Cardiac fibroblast (primary cell): ENCODE results near the gene LRRC28.

Experiments used
- DNase-seq, 2 donors: peaks; one replicate each; pipeline versions ENCODE4 v3.0.0 to v3.0.0-alpha.2; 2010; ENCODE audit warnings: low read depth in 2 of 2
- H3K4me3 ChIP-seq, 2 donors: replicated peaks in 1 of 2; 1 replicate in 1 of 2; 2 replicates in 1 of 2; pipeline ENCODE4 v1.5.1; 2011; ENCODE audit warnings: low read depth in 2 of 2, low read length in 2 of 2, mild to moderate bottlenecking in 2 of 2, moderate library complexity in 1 of 2
- TF ChIP-seq, protein P1 (sequence below): IDR thresholded peaks from one replicate; pipeline ENCODE4 v1.5.1; 2011; ENCODE audit warnings: low read depth, mild to moderate bottlenecking, low read length, inconsistent platforms

The LRRC28 gene

DNA sequence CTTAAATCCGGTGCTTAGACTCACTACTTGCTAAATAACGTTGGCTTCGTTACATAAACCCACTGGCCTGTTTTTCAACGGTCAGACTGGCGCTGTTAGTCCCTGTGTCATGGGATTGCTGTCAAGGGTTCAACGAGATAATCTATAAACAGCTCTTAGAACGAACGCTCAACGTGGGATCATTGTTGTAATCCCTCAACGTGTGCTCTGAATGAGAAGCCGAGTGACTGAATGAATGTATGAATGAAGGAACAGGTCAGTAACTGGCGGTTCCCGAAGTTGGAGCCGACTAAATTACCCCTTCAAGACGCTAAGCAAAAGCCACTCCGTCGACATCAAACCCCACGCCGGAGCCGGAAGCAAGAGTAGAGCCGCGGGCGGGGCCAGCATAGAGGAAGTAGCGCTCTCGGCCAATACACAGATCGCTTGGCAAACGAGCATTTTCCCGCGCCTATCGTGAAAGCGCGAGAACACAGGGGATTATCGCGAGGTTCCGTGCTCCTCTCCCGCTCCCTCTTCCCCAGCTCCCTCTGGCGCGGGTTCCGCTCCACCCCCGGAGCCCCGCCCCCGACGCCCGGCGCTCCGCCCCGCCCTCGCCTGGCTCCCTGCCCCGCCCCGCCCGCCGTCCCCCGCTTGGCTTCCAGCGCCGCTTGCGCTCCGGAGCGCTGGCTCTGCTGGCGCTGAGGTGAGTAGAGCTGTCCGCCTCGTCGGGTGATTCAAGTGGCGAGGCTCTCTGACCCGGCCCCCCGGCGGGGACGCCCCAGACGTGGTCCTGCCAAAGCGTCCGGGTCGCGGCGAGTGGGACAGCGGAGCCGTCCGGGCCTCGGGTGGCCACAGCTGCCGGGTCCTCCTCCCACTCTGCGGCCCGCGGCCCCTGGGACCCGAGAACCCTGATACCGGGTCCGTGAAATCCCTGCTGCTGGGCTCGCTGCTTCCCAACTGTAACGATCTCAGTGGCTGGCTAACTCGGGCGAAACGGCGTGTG lies at the start of gene LRRC28:
TSS of gene LRRC28 (plus strand) at position 625 of the 985 bp plus-strand sequence. CDS start 4,477 bp downstream, outside the sequence.
- peak within 1 kb of the TSS; percentile 70 to 79 for H3K4me3 ChIP-seq
- TF ChIP-seq, protein P1, sequence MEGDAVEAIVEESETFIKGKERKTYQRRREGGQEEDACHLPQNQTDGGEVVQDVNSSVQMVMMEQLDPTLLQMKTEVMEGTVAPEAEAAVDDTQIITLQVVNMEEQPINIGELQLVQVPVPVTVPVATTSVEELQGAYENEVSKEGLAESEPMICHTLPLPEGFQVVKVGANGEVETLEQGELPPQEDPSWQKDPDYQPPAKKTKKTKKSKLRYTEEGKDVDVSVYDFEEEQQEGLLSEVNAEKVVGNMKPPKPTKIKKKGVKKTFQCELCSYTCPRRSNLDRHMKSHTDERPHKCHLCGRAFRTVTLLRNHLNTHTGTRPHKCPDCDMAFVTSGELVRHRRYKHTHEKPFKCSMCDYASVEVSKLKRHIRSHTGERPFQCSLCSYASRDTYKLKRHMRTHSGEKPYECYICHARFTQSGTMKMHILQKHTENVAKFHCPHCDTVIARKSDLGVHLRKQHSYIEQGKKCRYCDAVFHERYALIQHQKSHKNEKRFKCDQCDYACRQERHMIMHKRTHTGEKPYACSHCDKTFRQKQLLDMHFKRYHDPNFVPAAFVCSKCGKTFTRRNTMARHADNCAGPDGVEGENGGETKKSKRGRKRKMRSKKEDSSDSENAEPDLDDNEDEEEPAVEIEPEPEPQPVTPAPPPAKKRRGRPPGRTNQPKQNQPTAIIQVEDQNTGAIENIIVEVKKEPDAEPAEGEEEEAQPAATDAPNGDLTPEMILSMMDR, result no peak

DNA sequence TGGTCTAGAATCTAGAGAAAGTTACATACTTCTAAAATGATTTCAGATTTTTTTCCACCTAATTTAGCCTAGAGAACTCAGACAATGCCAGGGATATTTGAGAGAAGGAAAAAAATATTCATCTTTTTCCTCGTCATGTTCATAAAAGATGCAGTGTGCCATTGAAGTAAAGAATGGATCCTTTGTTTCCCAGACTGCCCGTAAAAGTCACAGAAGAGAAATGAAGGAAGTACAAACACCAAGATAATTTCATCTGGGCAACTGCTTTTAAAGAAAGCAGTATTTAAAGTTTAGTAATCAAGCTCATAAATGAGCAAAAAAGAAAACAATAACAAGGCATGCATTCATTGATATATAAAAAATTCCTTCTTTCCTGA lies 49.1 kb upstream of the LRRC28 start:
- TF ChIP-seq, protein P1, result no peak
- no peak overlapping the region for H3K4me3 ChIP-seq
- no peak for DNase-seq

More for the DNA sequence above, at the start of gene LRRC28:
- DNase-seq, result peak; percentile 99

DNA sequence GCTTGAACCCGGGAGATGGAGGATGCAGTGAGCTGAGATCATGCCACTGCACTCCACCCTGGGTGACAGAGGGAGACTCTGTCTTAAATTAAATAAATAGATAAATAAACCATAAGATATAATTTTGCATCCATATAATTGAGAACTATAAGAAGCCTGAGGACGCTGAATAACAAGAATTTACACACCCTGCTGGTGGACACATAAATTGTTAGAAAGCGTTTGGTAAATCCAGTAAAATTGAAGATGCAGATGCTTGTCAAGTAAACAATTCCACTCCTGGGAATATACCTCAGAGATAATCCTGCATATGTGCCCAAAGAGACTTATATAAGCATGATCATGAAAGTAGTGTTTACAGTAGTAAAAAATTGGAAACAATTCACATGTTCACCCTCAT lies 43.6 kb upstream of the LRRC28 start:
- TF ChIP-seq, protein P1, result no peak
- DNase-seq, result no peak
- no peak overlapping the region for H3K4me3 ChIP-seq

DNA sequence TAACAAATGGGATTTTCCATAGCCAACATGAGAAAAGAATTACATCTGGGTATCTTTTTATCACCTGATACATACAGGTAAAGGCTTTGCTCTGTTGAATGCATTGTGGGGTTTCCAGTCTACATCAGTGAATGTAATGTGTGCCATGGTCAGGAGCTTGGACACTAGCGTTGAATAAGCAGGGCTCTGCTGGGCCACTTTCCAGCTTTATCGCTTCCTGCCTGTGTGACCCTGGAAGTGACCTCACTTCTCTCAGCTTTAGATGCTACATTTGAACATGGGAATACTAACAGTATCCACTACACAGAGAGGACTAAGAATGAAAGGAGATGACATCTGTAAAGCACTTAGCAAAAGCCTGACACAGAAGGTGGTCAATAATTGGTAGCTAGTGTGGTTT lies 42.0 kb upstream of the LRRC28 start:
- TF ChIP-seq, protein P1, result no peak
- no peak overlapping the region for H3K4me3 ChIP-seq
- DNase-seq, result no peak

- H3K4me3 ChIP-seq, result no peak overlapping the region
- DNase-seq, result no peak
- TF ChIP-seq, protein P1, result no peak
These were observed 40.9 kb upstream of the LRRC28 start for GRCh38 chr15:99210334-99210733.

DNA sequence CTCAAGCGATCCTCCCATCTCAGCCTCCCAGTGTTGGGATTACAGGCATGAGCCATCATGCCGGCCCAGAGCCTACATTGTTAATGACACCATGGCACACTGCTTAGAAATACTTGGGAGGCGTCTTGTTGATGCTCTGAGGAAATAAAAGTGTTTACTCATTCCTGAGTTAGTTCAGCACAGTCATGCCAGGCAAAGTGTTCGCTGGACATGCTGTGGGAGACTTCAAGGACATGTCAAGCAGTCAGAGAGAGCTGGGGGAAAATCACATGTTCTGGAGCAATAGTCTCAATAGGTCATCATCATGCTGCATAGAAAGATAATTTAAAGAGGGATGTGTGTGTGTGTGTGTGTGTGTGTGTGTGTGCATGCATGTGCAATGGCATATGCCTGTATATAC lies 39.4 kb upstream of the LRRC28 start:
- DNase-seq, result peak; percentile 19 to 61
- TF ChIP-seq, protein P1, result no peak

More for the DNA sequence above, 39.4 kb upstream of the LRRC28 start:
- no peak overlapping the region for H3K4me3 ChIP-seq
